HFF-Myc (cell line): Measurements from ENCODE around the gene FBL.

Experiments used
- DNase-seq: peaks from one replicate; pipeline ENCODE4 v3.0.0-alpha.2; 2011; ENCODE audit warnings: low read depth; ENCODE audit errors: extremely low read depth
- H3K4me3 ChIP-seq: replicated peaks from 2 replicates; pipeline ENCODE4 v1.5.1; 2011; ENCODE audit warnings: low read depth, mild to moderate bottlenecking, control low read depth, low read length
- CTCF ChIP-seq: IDR thresholded peaks from 2 replicates; pipeline ENCODE4 v1.5.1; 2012; ENCODE audit warnings: mild to moderate bottlenecking, low read depth, low read length, control low read depth; ENCODE audit errors: missing control alignments

FBL gene

GRCh38 chr19:39805104-39805503, 41.1 kb downstream of the FBL start:
- DNase-seq = no peak
- TF ChIP-seq CTCF = no peak

GRCh38 chr19:39802958-39803357, 43.2 kb downstream of the FBL start:
- no peak overlapping the region for H3K4me3 ChIP-seq
- DNase-seq = no peak
- no peak for TF ChIP-seq CTCF

More at GRCh38 chr19:39805104-39805503, 41.1 kb downstream of the FBL start:
- H3K4me3 ChIP-seq = no peak overlapping the region

GRCh38 chr19:39797083-39797482, 49.1 kb downstream of the FBL start:
- DNase-seq = no peak
- TF ChIP-seq CTCF = no peak
- H3K4me3 ChIP-seq = no peak overlapping the region

GRCh38 chr19:39796000-39796498, 50.1 kb downstream of the FBL start:
- no peak overlapping the region for H3K4me3 ChIP-seq
- DNase-seq = no peak
- TF ChIP-seq CTCF = no peak

- no peak for DNase-seq
- no peak for TF ChIP-seq CTCF
- H3K4me3 ChIP-seq = no peak overlapping the region
Observed at GRCh38 chr19:39795001-39795400, 51.2 kb downstream of the FBL start.

GRCh38 chr19:39792999-39793546, 53.1 kb downstream of the FBL start:
- peak; percentile 92 for TF ChIP-seq CTCF
- DNase-seq = peak; percentile 27
- H3K4me3 ChIP-seq = peak overlapping the region; percentile 29

- H3K4me3 ChIP-seq = no peak overlapping the region
- no peak for TF ChIP-seq CTCF
- no peak for DNase-seq
Observed at GRCh38 chr19:39788244-39788643, 57.9 kb downstream of the FBL start.
